Peyer's patch (tissue), 4 donors: ENCODE results near the gene RPS8. TPM values are rescaled to one million over a fixed set of nuclear protein-coding genes. Genes with fewer than 3 reads are reported as not detected.
"Not testable (repeated sequence)": the region's sequence is repeated elsewhere in the genome, so short reads cannot be mapped to it uniquely, and the experiment has no call there.

Experiments
- DNase-seq, 3 donors: peaks; one replicate each; pipeline ENCODE4 v3.0.0-alpha.2; 2017 to 2019
- H3K27ac ChIP-seq, 4 donors: fragments of 200-600 bp; sonication (generic); one replicate each; pipeline ENCODE4 v1.5.1; 2016 to 2019
- H3K27me3 ChIP-seq, 2 donors: fragments of 200-600 bp; sonication (generic); one replicate each; pipeline ENCODE4 v1.5.1; 2019
- H3K36me3 ChIP-seq, 3 donors: fragments of 200-600 bp; sonication (generic); one replicate each; pipeline ENCODE4 v1.5.1; 2016 to 2019
- H3K4me1 ChIP-seq, 4 donors: fragments of 200-600 bp; sonication (generic); one replicate each; pipeline ENCODE4 v1.5.1; 2016 to 2019
- H3K4me3 ChIP-seq, 4 donors: fragments of 200-600 bp; sonication (generic); 1 replicate in 3 of 4; 2 replicates in 1 of 4; pipeline ENCODE4 v1.5.1; 2016 to 2019; ENCODE audit warnings: mild to moderate bottlenecking in 1 of 4
- H3K9me3 ChIP-seq, 4 donors: fragments of 200-600 bp; sonication (generic); one replicate each; pipeline ENCODE4 v1.5.1; 2016 to 2019; ENCODE audit warnings: mild to moderate bottlenecking in 1 of 4
- CTCF ChIP-seq, 6 experiments: fragments of 450-650 bp in 4 of 6; fragments of 200-600 bp in 2 of 6; sonication (generic) in 1 of 6; IDR thresholded peaks; one replicate each; pipeline ENCODE4 v1.5.1; 2017 to 2019; ENCODE audit warnings: antibody characterized with exemption in 6 of 6, mild to moderate bottlenecking in 3 of 6, moderate library complexity in 1 of 6
- POLR2A ChIP-seq, 2 donors: fragments of 450-650 bp; IDR thresholded peaks; one replicate each; pipeline ENCODE4 v1.5.1; 2017; ENCODE audit warnings: antibody characterized with exemption in 2 of 2, mild to moderate bottlenecking in 2 of 2, moderate library complexity in 2 of 2
- total RNA-seq, 4 donors: library from RNA; depleted of rRNA; stranded (reverse); fragments of >200 nt; gene quantifications; one replicate each; pipeline ENCODE4 v1.1.0, GENCODE V29; 2016

RPS8 gene
- total RNA-seq, 4 donors from 2014 or later = 456 to 1,875 (median 819) TPM

- peak in 2 of 3 donors; percentile 52 to 60 for DNase-seq
- H3K4me1 ChIP-seq = peaks cover 0 to 38% (median 32%) of the 10 kb centered on the region in 4 donors
Observed at GRCh38 chr1:44812822-44813543, 37.6 kb downstream of the RPS8 start.

GRCh38 chr1:44815926-44816325, 40.6 kb downstream of the RPS8 start:
- H3K4me1 ChIP-seq = peaks cover 0 to 15% (median 5%) of the 10 kb centered on the region in 4 donors
- peak in 1 of 3 donors; percentile 7 for DNase-seq
- H3K27me3 ChIP-seq, H3K27ac ChIP-seq, H3K4me3 ChIP-seq, H3K9me3 ChIP-seq, H3K36me3 ChIP-seq: not testable (repeated sequence)

More at GRCh38 chr1:44812822-44813543, 37.6 kb downstream of the RPS8 start:
- no peaks in the 10 kb centered on the region for H3K27me3 ChIP-seq
- peak overlapping the region; percentile 76 to 92 (median 88) for H3K27ac ChIP-seq
- no peaks in the 10 kb centered on the region for H3K9me3 ChIP-seq
- TF ChIP-seq POLR2A (IDR thresholded peaks at IDR 0.05) (no peak), CTCF (IDR thresholded peaks at IDR 0.05) (no peak)
- H3K36me3 ChIP-seq = no peaks in the 10 kb centered on the region
- H3K4me3 ChIP-seq = peak overlapping the region; percentile 36 to 73 (median 58)

DNA sequence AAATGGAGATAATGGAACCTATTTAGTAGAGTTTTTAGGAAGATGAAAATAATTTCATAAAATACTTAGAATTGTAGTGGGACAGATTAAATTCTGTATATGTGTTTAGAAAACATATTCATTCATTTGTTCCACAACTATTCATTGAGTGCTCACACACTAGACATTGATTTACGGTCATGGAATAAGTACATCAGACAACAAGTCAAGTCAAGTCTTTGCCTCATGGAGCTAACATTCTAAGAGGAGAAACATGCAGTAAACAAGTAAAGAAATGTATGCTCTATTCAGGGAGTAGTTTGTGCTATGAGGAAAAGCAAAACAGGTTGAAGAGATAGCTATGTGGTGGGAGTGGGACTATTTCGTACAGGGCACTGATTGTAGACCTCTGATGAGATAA, 42.0 kb downstream of the RPS8 start:
- peaks cover 0 to 20% (median 4%) of the 10 kb centered on the region in 4 donors for H3K4me1 ChIP-seq
- H3K4me3 ChIP-seq = no peak overlapping the region
- no peak for TF ChIP-seq CTCF (IDR thresholded peaks at IDR 0.05)
- no peak for TF ChIP-seq POLR2A (IDR thresholded peaks at IDR 0.05)

GRCh38 chr1:44817771-44818495, 42.6 kb downstream of the RPS8 start:
- DNase-seq = peak in 2 of 3 donors; percentile 12 to 40
- H3K9me3 ChIP-seq = no peaks in the 10 kb centered on the region
- H3K27ac ChIP-seq = no peak overlapping the region
- H3K27me3 ChIP-seq = no peaks in the 10 kb centered on the region
- TF ChIP-seq CTCF (IDR thresholded peaks at IDR 0.05) = no peak
- TF ChIP-seq POLR2A (IDR thresholded peaks at IDR 0.05) = no peak
- peaks cover 0 to 17% (median 4%) of the 10 kb centered on the region in 4 donors for H3K4me1 ChIP-seq
- no peaks in the 10 kb centered on the region for H3K36me3 ChIP-seq
- H3K4me3 ChIP-seq = no peak overlapping the region

More for the DNA sequence above, 42.0 kb downstream of the RPS8 start:
- no peaks in the 10 kb centered on the region for H3K36me3 ChIP-seq
- H3K27me3 ChIP-seq = no peaks in the 10 kb centered on the region
- no peaks in the 10 kb centered on the region for H3K9me3 ChIP-seq
- no peak overlapping the region for H3K27ac ChIP-seq
- no peak for DNase-seq

DNA sequence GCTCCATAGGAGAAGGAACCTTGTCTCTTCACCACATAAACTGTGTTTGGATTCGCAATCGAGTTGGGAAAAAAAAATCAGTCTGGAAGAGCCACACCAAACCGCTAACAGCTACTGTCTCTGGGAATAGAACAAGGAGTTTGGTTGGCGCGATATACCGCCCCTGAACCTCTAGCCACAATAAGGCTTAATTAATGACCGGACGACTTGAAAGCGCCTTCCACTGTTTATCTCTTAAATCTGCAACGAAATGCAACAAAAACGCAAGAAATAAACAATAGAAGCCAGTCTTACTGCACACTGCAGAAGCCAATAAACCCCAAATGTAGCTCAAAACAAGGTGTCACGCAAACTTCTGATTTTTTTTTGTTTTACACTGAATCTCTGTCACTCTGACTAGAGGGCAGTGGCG, 43.9 kb downstream of the RPS8 start:
- H3K36me3 ChIP-seq = no peaks in the 10 kb centered on the region
- TF ChIP-seq CTCF (IDR thresholded peaks at IDR 0.05) = no peak
- no peak for TF ChIP-seq POLR2A (IDR thresholded peaks at IDR 0.05)
- peak overlapping the region; percentile 85 to 95 (median 88) for H3K27ac ChIP-seq
- H3K9me3 ChIP-seq = no peaks in the 10 kb centered on the region
- no peaks in the 10 kb centered on the region for H3K27me3 ChIP-seq
- H3K4me3 ChIP-seq = peak overlapping the region; percentile 45 to 59 (median 50)
- peak in 1 of 3 donors; percentile 28 for DNase-seq
- peaks cover 0 to 10% (median 2%) of the 10 kb centered on the region in 4 donors for H3K4me1 ChIP-seq
